GM23338 (cell line): ENCODE measurements around the gene CLIP1. TPM values are rescaled to one million over a fixed set of nuclear protein-coding genes. Genes with fewer than 3 reads are reported as not detected.

Source experiments
- CREB1 ChIP-seq: fragments of 250-450 bp; sonication (Bioruptor Pico); IDR thresholded peaks from 2 replicates; pipeline ENCODE4 v1.5.0; 2020; ENCODE audit warnings: low read depth, mild to moderate bottlenecking, moderate library complexity
- CTCF ChIP-seq, 2 experiments: fragments of 200-600 bp in 1 of 2; sonication (generic) in 1 of 2; conservative IDR thresholded peaks; 2 replicates each; pipeline versions ENCODE4 v1.5.1 to v1.6.1; 2016 to 2017; ENCODE audit warnings: antibody characterized with exemption in 2 of 2, low read depth in 2 of 2, mild to moderate bottlenecking in 2 of 2, moderate library complexity in 1 of 2
- EZH2phosphoT487 ChIP-seq: fragments of 200-600 bp; sonication (generic); IDR thresholded peaks from one replicate; pipeline ENCODE4 v1.8.1; 2018; ENCODE audit warnings: antibody characterized with exemption; ENCODE audit not compliant: unreplicated experiment
- REST ChIP-seq: IDR thresholded peaks from one replicate; pipeline ENCODE4 v1.6.1; 2018; ENCODE audit warnings: antibody characterized with exemption; ENCODE audit not compliant: unreplicated experiment
- ZNF114 ChIP-seq: fragments of 250-450 bp; sonication (Bioruptor Pico); IDR thresholded peaks from 2 replicates; pipeline ENCODE4 v1.5.0; 2020; ENCODE audit warnings: mild to moderate bottlenecking, moderate library complexity
- ZNF462 ChIP-seq: fragments of 250-450 bp; sonication (Bioruptor Pico); IDR thresholded peaks from 2 replicates; pipeline ENCODE4 v1.5.0; 2020; ENCODE audit warnings: mild to moderate bottlenecking, moderate library complexity
- polyA plus RNA-seq: library from polyadenylated mRNA; unstranded; fragments of >200 nt; fragmentation: Nextera tagmentation; extraction: Ambion mirVana; gene quantifications from 2 replicates; pipeline ENCODE4 v1.2.1, GENCODE V29; 2016
- total RNA-seq: library from RNA; depleted of rRNA; stranded (reverse); fragments of >200 nt; shearing (Covaris generic); gene quantifications from 2 replicates; pipeline ENCODE4 v1.2.3, GENCODE V29; 2014

Gene CLIP1
- total and polyA plus RNA-seq, 2 experiments from 2014 or later = 11.5 to 21.1 TPM

GRCh38 chr12:122348505-122348904, 74.0 kb downstream of the CLIP1 start (continued):
- TF ChIP-seq ZNF462 (CRISPR knock-in tag) (no peak), EZH2phosphoT487 (no peak), CREB1 (CRISPR knock-in tag) (no peak), ZNF114 (CRISPR knock-in tag) (no peak), CTCF (conservative IDR thresholded peaks at IDR 0.05; ENCODE audit: low read depth in 2 of 2) (no peak), REST (no peak)
